Activated CD8-positive, alpha-beta T cell treated with anti-CD3 and anti-CD28 coated beads, Interleukin-2, amount 10 ng/mL, durations not matched to agents 7 days and 5 days (primary cell): ENCODE data around the gene USP48. TPM values are rescaled to one million over a fixed set of nuclear protein-coding genes. Genes with fewer than 3 reads are reported as not detected.

ENCODE experiments used
- ATAC-seq: fragments of 150-1000 bp; cut with Tn5 transposase; one replicate; pipeline ENCODE4 v1.10.0; 2021; ENCODE audit warnings: moderate library complexity
- CTCF ChIA-PET: fragments of 350-600 bp; sonication (Branson Sonifier 250); formaldehyde crosslinking; loops from one replicate; lab custom pipeline; 2021; ENCODE audit warnings: antibody characterized with exemption; lab: Charles Lee
- POLR2A ChIA-PET: fragments of 350-600 bp; sonication (Branson Sonifier 250); formaldehyde crosslinking; loops from one replicate; lab custom pipeline; 2021; ENCODE audit warnings: antibody characterized with exemption; lab: Charles Lee
- DNase-seq: peaks from one replicate; pipeline ENCODE4 v3.0.0-alpha.2; 2020
- H3K27ac Mint-ChIP-seq: one replicate; pipeline ENCODE4 v1.8.0; 2021; ENCODE audit warnings: mild to moderate bottlenecking, mixed read lengths
- H3K27me3 Mint-ChIP-seq: one replicate; pipeline ENCODE4 v1.8.0; 2021; ENCODE audit warnings: low read depth, mixed read lengths
- H3K36me3 Mint-ChIP-seq: one replicate; pipeline ENCODE4 v1.8.0; 2021; ENCODE audit warnings: low read depth, mixed read lengths
- H3K4me1 Mint-ChIP-seq: one replicate; pipeline ENCODE4 v1.8.0; 2021; ENCODE audit warnings: low read depth, mixed read lengths
- H3K4me3 Mint-ChIP-seq: one replicate; pipeline ENCODE4 v1.8.0; 2021; ENCODE audit warnings: mild to moderate bottlenecking, mixed read lengths
- H3K9me3 Mint-ChIP-seq: one replicate; pipeline ENCODE4 v1.8.0; 2022; ENCODE audit warnings: mixed read lengths; ENCODE audit not compliant: insufficient read depth
- total RNA-seq, 2 experiments: library from RNA; stranded (reverse); gene quantifications; one replicate each; pipeline ENCODE4 v1.2.3, GENCODE V29; 2021

USP48 gene
- total RNA-seq, 2 experiments from 2014 or later = 71.3 to 74.9 TPM

- H3K36me3 Mint-ChIP-seq = no peaks in the 10 kb centered on the region
- no peak overlapping the region for H3K27ac Mint-ChIP-seq
- H3K4me3 Mint-ChIP-seq = no peak overlapping the region
- DNase-seq = no peak
- no peaks in the 10 kb centered on the region for H3K9me3 Mint-ChIP-seq
- H3K27me3 Mint-ChIP-seq = no peaks in the 10 kb centered on the region
- POLR2A ChIA-PET = interaction anchor here (1.7 kb wide), 1 partner anchor 41 kb away, joined by 4 read pairs; the partner anchor contains the start of gene USP48
- ATAC-seq = no peak
- H3K4me1 Mint-ChIP-seq = peaks cover 3% of the 10 kb centered on the region
- CTCF ChIA-PET = no interaction called here
Measured at GRCh38 chr1:21823206-21823979, 40.4 kb upstream of the USP48 start.

GRCh38 chr1:21822349-21822748, 39.4 kb upstream of the USP48 start:
- peaks cover 4% of the 10 kb centered on the region for H3K4me1 Mint-ChIP-seq
- no peak overlapping the region for H3K4me3 Mint-ChIP-seq
- POLR2A ChIA-PET = no interaction called here
- DNase-seq = no peak
- no peaks in the 10 kb centered on the region for H3K27me3 Mint-ChIP-seq
- H3K9me3 Mint-ChIP-seq = no peaks in the 10 kb centered on the region
- H3K27ac Mint-ChIP-seq = no peak overlapping the region
- CTCF ChIA-PET = no interaction called here
- ATAC-seq = no peak
- no peaks in the 10 kb centered on the region for H3K36me3 Mint-ChIP-seq

- ATAC-seq (no peak), DNase-seq (no peak)
- Mint-ChIP-seq H3K4me1 (peaks cover 4% of the 10 kb centered on the region), H3K27ac (no peak overlapping the region), H3K36me3 (no peaks in the 10 kb centered on the region), H3K27me3 (no peaks in the 10 kb centered on the region), H3K4me3 (no peak overlapping the region), H3K9me3 (no peaks in the 10 kb centered on the region)
- ChIA-PET CTCF (no interaction called here), POLR2A (no interaction called here)
Measured at GRCh38 chr1:21821385-21822019, 38.6 kb upstream of the USP48 start.

GRCh38 chr1:21820597-21821232, 37.8 kb upstream of the USP48 start:
- ChIA-PET CTCF (no interaction called here), POLR2A (no interaction called here)
- Mint-ChIP-seq H3K27me3 (no peaks in the 10 kb centered on the region), H3K4me3 (no peak overlapping the region), H3K4me1 (peaks cover 4% of the 10 kb centered on the region), H3K27ac (no peak overlapping the region), H3K9me3 (no peaks in the 10 kb centered on the region), H3K36me3 (no peaks in the 10 kb centered on the region)
- no peak for DNase-seq
- no peak for ATAC-seq

- no peak overlapping the region for H3K27ac Mint-ChIP-seq
- peaks cover 10% of the 10 kb centered on the region for H3K4me1 Mint-ChIP-seq
- ChIA-PET CTCF (no interaction called here), POLR2A (interaction anchor here (0.6 kb wide), 1 partner anchor 167 kb away, joined by 5 read pairs; no protein-coding TSS in a partner anchor)
- peaks cover 4% of the 10 kb centered on the region for H3K27me3 Mint-ChIP-seq
- no peaks in the 10 kb centered on the region for H3K36me3 Mint-ChIP-seq
- H3K4me3 Mint-ChIP-seq = no peak overlapping the region
- peak; percentile 45 for ATAC-seq
- peak; percentile 59 for DNase-seq
- no peaks in the 10 kb centered on the region for H3K9me3 Mint-ChIP-seq
Measured at GRCh38 chr1:21818656-21819055, 35.7 kb upstream of the USP48 start.

GRCh38 chr1:21816602-21817302, 33.8 kb upstream of the USP48 start:
- Mint-ChIP-seq H3K36me3 (no peaks in the 10 kb centered on the region), H3K27me3 (peaks cover 14% of the 10 kb centered on the region), H3K4me1 (peaks cover 10% of the 10 kb centered on the region), H3K9me3 (no peaks in the 10 kb centered on the region), H3K4me3 (no peak overlapping the region), H3K27ac (no peak overlapping the region)
- POLR2A ChIA-PET = no interaction called here
- DNase-seq (no peak), ATAC-seq (no peak)
- CTCF ChIA-PET = no interaction called here

GRCh38 chr1:21815724-21816321, 32.9 kb upstream of the USP48 start:
- ChIA-PET POLR2A (interaction anchor here (0.5 kb wide), 1 partner anchor 65 kb away, joined by 3 read pairs; no protein-coding TSS in a partner anchor), CTCF (no interaction called here)
- H3K4me1 Mint-ChIP-seq = peaks cover 10% of the 10 kb centered on the region
- no peaks in the 10 kb centered on the region for H3K36me3 Mint-ChIP-seq
- H3K9me3 Mint-ChIP-seq = no peaks in the 10 kb centered on the region
- no peak for DNase-seq
- H3K4me3 Mint-ChIP-seq = no peak overlapping the region
- ATAC-seq = no peak
- peaks cover 17% of the 10 kb centered on the region for H3K27me3 Mint-ChIP-seq
- H3K27ac Mint-ChIP-seq = no peak overlapping the region

- Mint-ChIP-seq H3K4me3 (no peak overlapping the region), H3K27ac (no peak overlapping the region), H3K4me1 (peaks cover 10% of the 10 kb centered on the region), H3K27me3 (peaks cover 17% of the 10 kb centered on the region), H3K36me3 (no peaks in the 10 kb centered on the region), H3K9me3 (no peaks in the 10 kb centered on the region)
- no peak for DNase-seq
- CTCF ChIA-PET = interaction anchor here (1.3 kb wide), 1 partner anchor 70 kb away, joined by 3 read pairs; no protein-coding TSS in a partner anchor
- no peak for ATAC-seq
- POLR2A ChIA-PET = interaction anchor here (0.5 kb wide), 1 partner anchor 64 kb away, joined by 3 read pairs; no protein-coding TSS in a partner anchor
Measured at GRCh38 chr1:21814981-21815582, 32.1 kb upstream of the USP48 start.

GRCh38 chr1:21814241-21814918, 31.4 kb upstream of the USP48 start:
- peaks cover 17% of the 10 kb centered on the region for H3K27me3 Mint-ChIP-seq
- H3K4me3 Mint-ChIP-seq = peak overlapping the region; percentile 46
- ATAC-seq (peak; percentile 71), DNase-seq (peak; percentile 35)
- ChIA-PET POLR2A (no interaction called here), CTCF (interaction anchor here (1.3 kb wide), 1 partner anchor 70 kb away, joined by 3 read pairs; no protein-coding TSS in a partner anchor)
- peaks cover 10% of the 10 kb centered on the region for H3K4me1 Mint-ChIP-seq
- no peaks in the 10 kb centered on the region for H3K36me3 Mint-ChIP-seq
- no peak overlapping the region for H3K27ac Mint-ChIP-seq
- no peaks in the 10 kb centered on the region for H3K9me3 Mint-ChIP-seq

- ChIA-PET CTCF (no interaction called here), POLR2A (no interaction called here)
- H3K27ac Mint-ChIP-seq = no peak overlapping the region
- no peak overlapping the region for H3K4me3 Mint-ChIP-seq
- no peaks in the 10 kb centered on the region for H3K9me3 Mint-ChIP-seq
- peaks cover 8% of the 10 kb centered on the region for H3K4me1 Mint-ChIP-seq
- ATAC-seq (no peak), DNase-seq (no peak)
- no peaks in the 10 kb centered on the region for H3K36me3 Mint-ChIP-seq
- peaks cover 17% of the 10 kb centered on the region for H3K27me3 Mint-ChIP-seq
Measured at GRCh38 chr1:21813542-21813941, 30.6 kb upstream of the USP48 start.
